HG02970 (cell line): ENCODE data around the gene XXYLT1.
"Not testable (repeated sequence)": the region's sequence is repeated elsewhere in the genome, so short reads cannot be mapped to it uniquely, and the experiment has no call there.

ENCODE experiments used
- ATAC-seq: cut with Tn5 transposase; IDR thresholded peaks from one replicate; pipeline ENCODE4 v1.9.1; 2021; ENCODE audit warnings: mild to moderate bottlenecking, moderate library complexity, moderate number of reproducible peaks; ENCODE audit not compliant: unreplicated experiment, low FRiP score

Gene XXYLT1

DNA sequence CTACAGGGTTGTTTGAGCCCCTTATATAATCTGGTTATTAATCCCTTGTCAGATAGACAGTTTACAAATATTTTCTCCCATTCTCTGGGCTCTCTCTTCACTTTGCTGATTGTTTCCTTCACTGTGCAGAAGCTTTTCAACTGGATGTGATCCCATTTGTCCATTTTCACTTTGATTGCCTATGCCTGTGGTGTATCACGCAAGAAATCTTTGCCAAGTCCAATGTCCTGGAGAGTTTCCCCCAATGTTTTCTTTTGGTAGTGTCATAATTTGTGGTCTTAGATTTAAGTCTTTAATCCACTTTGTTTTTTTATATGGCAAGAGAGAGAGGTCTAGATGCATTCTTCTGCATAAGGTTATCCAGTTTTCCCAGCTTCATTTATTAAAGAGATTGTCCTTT is 40.7 kb downstream of the XXYLT1 start:
- no peak for ATAC-seq

DNA sequence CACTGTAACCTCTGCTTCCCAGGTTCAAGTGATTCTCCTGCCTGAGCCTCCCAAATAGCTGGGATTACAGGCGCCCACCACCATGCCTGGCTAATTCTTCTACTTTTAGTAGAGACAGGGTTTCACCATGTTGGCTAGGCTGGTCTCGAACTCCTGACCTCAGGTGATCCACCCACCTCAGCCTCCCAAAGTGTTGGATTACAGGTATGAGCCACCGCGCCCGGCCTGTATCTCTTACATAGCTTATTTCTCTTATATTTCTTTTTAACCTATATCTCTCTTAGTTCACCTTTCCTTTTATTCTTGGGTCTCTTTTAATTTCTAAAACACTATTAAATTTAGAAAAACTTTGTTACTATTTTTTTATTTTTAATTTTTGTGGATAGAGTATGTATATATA is 42.1 kb downstream of the XXYLT1 start:
- not testable (repeated sequence) for ATAC-seq

DNA sequence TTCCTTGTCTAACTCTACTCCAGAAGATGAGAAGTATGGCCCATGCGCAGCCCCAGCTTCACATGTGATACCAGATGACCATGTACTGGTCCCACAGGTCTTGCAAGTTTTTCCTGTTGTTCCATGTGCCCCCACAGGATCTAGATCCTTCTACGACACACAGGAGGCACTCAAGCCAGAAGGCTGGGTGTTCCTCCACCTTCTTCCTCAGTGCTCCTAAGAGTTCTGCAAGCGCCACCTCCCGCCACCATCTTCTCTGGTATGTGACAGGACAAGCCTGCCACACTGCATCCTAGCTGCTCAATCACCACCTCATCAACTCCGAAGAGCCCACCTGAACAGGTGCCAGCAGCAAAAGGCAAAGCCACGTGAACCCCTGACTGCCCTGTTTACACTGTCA is 43.1 kb downstream of the XXYLT1 start:
- ATAC-seq: no peak

DNA sequence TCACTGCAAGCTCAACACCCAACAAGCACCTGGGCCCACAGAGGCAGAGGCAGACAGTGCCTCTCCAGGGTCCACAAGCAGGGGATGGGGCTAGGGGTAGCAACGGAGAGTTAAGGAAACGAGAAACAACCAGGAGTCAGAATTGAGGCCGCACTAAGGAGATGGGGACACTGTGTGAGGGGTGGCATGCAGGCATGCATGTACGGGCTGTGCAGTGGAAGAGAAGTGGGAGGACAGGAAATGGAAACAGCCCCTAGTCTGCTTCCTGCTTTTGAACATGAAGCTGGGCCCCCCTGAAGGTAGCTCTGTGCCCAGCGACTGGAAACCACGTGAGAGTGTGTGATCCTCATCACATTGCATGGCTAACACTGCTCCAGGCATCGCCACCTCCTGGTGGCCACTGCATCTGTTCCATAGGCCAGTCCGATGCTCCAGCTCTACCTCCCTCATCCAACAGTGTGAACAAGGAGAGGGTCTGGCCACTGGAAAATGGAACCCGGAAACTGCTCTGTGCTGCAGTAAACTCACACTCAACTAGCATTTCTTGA is 44.0 kb downstream of the XXYLT1 start:
- ATAC-seq: no peak

GRCh38 chr3:195226445-195226844 is 44.5 kb downstream of the XXYLT1 start:
- no peak for ATAC-seq

DNA sequence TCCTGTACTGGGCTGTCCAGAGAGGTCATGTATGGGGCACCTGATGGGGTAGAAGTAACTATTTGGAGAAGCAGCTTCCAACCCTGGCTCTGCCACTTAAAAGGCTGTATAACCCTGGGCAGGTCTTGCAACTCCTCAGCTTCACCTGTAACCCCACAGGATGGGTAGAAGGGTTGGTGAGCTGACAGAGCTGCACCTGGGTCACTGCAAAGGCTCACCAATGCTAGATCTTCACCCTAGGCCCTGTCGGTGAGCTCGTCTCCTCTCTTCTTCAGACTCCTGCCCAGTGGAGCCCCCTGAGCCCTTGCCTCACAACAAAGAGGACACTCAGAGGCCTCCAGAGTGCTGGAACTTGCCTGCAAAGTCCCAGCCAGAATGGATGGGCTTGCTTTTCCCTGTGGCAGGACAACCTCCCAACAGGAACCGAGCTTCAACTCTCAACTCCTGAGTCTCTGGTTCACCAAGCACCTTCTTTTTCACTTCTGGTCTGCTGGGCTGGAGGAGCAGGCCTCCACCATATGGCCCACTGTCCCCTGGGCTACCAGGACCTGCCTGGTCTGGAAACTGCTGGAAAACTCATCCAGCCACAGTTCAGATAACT is 45.9 kb downstream of the XXYLT1 start:
- no peak for ATAC-seq

DNA sequence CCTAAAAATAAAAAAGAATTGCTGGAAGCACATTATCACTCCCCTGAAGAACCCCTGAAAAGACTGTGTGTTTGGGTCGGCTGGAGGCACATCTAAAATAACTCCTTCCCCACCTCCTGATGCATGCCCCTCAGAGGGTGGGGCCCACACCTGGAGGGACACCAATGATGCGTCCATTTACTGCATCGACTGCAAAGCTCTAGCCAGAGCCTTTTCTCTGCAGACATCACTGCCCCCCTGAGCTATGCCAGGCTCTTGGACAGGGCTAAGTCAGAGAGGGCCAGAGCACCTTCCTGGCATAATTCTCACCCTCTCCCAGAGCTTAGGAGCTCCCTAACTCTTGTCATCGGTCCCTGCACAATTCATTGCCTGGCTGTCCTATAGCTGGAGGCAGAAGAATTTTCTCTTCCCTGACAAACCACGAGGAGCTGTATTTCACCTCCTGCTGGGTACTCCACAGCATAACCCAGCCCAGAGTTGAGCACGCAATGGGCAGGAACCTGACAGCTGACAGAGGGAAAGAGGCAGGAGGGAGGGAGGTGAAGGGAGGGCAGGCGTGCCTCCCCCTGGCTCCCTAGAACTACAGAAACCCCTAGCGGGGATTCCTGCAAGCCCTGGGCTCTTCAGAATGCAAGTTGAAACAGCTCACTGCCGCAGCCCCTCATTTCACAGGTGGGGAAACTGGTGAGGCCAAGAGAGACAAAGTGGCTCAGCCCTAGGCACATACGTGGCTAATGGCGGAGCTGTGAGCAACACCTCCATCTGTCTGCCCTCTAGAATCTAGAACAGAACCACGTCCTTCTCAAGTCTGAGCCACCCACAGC is 46.6 kb downstream of the XXYLT1 start:
- no peak for ATAC-seq

GRCh38 chr3:195221876-195222617 is 48.9 kb downstream of the XXYLT1 start:
- ATAC-seq: no peak

DNA sequence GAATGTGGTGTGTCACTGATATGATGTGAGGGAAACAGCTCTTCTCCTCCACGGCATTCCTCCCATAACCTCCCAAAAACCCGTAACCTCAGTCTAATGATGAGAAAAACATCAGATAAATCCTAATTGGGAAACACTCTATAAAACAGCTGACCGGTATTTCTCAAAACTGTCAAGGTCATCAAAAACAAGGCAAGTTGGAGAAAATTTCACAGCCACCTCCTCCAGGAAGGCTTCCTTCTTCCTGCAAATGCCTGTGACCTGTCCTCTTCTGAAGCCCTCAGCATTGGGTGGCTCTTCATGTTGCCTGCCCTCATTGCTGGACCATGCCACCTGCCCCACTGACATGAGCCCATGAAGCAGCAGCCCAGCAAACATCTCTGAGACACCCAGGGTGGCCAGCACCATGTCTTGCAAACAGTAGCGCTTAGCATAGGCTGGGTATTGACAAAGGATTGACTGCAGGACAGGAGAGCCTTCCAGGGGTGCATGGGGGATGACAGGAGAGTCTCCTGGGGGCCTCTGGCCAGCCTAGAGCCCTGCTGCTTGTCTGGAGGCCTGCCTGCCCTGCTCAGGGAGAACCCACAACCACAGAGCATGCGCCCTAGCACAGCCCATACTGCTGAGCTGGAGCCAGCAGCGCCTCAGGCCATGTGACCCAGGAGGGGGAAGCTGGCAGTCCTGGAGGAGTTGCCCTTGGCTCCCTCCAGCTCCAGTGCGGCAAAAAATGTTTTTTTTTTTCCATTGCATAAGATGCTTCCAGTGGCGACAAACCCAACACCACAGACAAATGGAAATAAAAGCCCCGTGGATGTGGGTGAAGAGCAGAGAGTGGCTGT is 49.7 kb downstream of the XXYLT1 start:
- no peak for ATAC-seq

DNA sequence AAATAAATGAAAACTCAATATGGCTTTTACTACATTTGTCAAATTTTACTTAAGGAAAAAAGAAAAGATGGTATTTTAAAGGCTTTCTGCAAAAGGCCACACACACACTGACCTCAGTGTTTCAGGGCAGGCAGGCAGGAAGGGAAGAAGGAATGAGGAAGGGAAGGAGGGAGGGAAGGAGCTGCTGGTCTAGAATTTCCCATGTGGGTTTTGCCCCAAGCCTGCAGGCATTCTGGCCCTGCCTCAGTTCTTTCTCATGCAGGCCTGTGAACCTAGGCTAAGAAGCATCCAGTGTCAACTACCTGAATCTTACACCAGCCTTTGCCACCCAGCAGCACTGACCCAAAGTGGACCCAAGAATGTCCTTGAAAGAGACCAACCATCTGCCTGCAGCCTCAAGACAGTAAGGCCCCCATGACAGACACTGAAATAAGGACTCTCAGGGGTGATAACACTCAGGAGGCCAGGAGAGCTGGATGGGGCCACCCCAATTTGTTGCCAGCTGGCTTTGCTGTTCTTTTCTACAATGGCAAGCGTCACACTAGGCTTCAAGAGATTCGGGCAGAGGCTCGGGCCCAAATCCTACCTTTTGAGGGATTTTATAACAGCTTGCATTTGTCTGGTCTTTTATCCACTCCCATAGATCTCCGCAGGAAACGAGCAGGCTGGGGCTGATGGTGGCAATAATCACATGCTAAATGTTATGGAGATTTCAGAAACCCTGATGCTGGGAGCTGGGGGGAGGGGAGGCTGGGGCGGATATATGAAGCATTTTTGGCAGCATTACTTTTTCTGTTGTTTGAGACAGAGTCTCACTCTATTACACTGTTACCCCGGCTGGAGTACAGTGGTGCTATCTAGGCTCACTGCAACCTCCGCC is 51.4 kb downstream of the XXYLT1 start:
- no peak for ATAC-seq

DNA sequence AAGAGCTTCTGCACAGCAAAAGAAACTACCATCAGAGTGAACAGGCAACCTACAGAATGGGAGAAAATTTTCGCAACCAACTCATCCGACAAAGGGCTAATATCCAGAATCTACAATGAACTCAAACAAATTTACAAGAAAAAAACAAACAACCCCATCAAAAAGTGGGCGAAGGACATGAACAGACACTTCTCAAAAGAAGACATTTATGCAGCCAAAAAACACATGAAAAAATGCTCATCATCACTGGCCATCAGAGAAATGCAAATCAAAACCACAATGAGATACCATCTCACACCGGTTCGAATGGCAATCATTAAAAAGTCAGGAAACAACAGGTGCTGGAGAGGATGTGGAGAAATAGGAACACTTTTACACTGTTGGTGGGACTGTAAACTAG is 52.6 kb downstream of the XXYLT1 start:
- ATAC-seq: not testable (repeated sequence)

GRCh38 chr3:195215576-195215975 is 55.4 kb downstream of the XXYLT1 start:
- ATAC-seq: not testable (repeated sequence)

DNA sequence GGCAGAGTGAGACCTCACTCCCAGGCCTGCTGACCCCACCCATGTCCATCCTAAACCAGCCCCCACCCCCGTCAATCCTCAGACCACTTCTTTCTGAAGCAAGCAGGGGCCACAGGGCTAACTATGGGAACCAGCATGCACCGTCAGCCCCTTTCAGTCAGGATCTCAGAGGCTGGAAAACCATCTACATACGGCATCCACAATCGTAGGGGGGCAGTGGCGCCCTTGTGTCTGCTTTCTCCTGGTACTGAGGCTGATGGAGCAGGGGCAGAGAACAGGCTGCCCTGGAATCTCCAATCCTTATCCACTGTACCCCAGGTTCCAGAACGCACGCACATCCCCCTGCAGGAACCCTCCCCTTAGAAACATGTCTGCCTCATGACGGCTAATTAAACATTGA is 56.6 kb downstream of the XXYLT1 start:
- no peak for ATAC-seq

GRCh38 chr3:195213639-195214315 is 57.2 kb downstream of the XXYLT1 start:
- ATAC-seq: no peak

- ATAC-seq: no peak
Measured at GRCh38 chr3:195212749-195213375, 58.1 kb downstream of the XXYLT1 start.

DNA sequence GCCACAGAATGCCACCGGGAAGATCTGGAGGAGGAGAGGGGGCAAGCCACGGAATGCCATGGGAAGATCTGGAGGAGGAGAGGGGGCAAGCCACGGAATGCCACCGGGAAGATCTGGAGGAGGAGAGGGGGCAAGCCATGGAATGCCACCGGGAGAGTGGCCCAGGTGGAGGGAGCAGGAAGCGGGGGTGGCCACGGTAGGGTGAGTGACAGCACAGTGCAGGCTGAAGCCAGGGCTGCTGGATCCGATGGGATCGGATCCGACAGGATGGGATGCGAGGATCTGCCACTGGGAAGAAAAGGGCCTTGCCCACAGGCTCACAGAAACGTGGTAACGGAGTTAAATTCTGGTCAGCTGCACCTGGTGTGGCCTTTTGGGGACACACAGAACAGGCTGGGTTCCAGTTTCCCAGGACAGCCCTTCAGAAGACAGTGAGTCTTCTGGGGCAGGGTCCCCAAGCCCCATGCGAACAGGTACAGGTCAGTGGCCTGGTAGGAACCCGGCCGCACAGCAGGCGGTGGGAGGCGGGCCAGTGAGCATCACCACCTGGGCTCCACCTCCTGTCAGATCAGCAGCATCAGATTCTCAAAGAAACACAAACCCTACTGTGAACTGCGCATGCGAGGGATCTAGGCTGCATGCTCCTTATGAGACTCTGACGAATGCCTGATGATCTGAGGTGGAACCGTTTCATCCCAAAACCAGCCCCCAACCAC is 58.8 kb downstream of the XXYLT1 start:
- ATAC-seq: no peak

GRCh38 chr3:195210266-195210973 is 60.5 kb downstream of the XXYLT1 start:
- ATAC-seq: no peak
